Fibroblast of mammary gland (primary cell): ENCODE measurements around the gene KIF25.

Experiments
- DNase-seq: peaks from one replicate; pipeline ENCODE4 v3.0.0-alpha.2; 2010; ENCODE audit warnings: low read depth
- H3K4me3 ChIP-seq: 2 replicates; pipeline ENCODE4 v1.5.1; 2011; ENCODE audit warnings: low read depth, mild to moderate bottlenecking, low read length, moderate library complexity; ENCODE audit not compliant: control insufficient read depth
- CTCF ChIP-seq: conservative IDR thresholded peaks from 2 replicates; pipeline ENCODE4 v1.5.1; 2011; ENCODE audit warnings: low read depth, low read length, inconsistent platforms; ENCODE audit not compliant: control insufficient read depth, insufficient read depth

KIF25 gene

GRCh38 chr6:168002804-168003203 lies 5.3 kb downstream of the KIF25 start:
- no peak overlapping the region for H3K4me3 ChIP-seq
- no peak for TF ChIP-seq CTCF
- DNase-seq = no peak

- TF ChIP-seq CTCF = no peak
- DNase-seq = no peak
- H3K4me3 ChIP-seq = no peak overlapping the region
Observed at GRCh38 chr6:168004023-168004422, 6.6 kb downstream of the KIF25 start.

- no peak for TF ChIP-seq CTCF
- no peak overlapping the region for H3K4me3 ChIP-seq
- no peak for DNase-seq
Observed at GRCh38 chr6:168004945-168005344, 7.5 kb downstream of the KIF25 start.

- no peak overlapping the region for H3K4me3 ChIP-seq
- TF ChIP-seq CTCF = no peak
- no peak for DNase-seq
Observed at GRCh38 chr6:168005796-168006195, 8.3 kb downstream of the KIF25 start.

- peak; percentile 99 for DNase-seq
- H3K4me3 ChIP-seq = no peak overlapping the region
- TF ChIP-seq CTCF = no peak
Observed at GRCh38 chr6:168007592-168008338, 10.3 kb downstream of the KIF25 start.

GRCh38 chr6:168009331-168009730 lies 11.9 kb downstream of the KIF25 start:
- no peak overlapping the region for H3K4me3 ChIP-seq
- no peak for DNase-seq
- TF ChIP-seq CTCF = no peak
